ENCODE measurements around the gene C1QTNF8.

C1QTNF8 gene, protein sequence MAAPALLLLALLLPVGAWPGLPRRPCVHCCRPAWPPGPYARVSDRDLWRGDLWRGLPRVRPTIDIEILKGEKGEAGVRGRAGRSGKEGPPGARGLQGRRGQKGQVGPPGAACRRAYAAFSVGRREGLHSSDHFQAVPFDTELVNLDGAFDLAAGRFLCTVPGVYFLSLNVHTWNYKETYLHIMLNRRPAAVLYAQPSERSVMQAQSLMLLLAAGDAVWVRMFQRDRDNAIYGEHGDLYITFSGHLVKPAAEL

DNA sequence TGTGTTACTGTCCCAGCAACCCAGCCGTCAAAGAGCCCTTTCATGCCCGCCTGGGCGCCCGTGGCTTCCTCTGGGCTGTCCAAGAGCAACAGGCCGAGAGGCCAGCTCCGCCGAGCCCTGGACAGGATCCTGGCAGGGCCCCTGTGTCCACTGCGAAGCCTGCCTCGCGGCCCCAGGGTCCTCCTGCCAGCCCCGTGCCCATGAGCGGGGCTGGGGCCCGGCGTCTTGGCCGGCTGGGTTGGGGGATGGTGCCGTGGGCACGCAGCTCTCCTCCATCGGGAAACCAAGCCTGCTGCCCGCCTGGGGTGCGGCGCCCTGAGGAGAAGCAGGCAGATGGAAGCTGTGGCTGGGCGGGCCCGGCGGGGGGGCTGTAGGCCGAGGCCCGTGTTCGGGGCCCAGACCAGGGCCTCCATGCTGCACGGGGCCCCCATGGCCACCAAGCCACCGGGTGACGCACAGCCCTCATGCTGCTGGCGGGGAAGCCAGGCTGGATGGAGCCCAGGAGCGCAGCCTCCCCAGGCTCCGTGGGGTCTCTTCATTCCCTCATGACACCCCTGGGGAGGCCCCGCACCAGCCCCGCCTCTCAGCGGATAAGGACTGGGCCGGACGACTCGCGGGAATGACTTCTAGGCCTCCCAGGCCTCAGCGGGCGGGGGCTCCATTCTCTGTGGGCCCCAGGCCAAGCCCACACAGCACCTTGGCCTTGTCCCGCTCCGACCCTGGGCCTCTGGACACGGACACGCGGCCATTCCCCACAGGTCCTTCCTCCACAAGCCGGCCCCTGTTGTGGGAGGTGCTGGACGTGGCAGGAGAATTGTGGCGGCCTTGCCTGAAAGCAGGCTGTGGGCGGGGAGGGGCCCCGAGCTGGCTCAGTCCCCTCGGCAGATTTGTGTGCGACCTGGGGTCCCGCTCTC is at the start of gene C1QTNF8:
TSS of gene C1QTNF8 (minus strand) at position 76 of the 914 bp plus-strand sequence. CDS start 1,322 bp downstream, outside the sequence.
- DNase-seq: no peak

DNA sequence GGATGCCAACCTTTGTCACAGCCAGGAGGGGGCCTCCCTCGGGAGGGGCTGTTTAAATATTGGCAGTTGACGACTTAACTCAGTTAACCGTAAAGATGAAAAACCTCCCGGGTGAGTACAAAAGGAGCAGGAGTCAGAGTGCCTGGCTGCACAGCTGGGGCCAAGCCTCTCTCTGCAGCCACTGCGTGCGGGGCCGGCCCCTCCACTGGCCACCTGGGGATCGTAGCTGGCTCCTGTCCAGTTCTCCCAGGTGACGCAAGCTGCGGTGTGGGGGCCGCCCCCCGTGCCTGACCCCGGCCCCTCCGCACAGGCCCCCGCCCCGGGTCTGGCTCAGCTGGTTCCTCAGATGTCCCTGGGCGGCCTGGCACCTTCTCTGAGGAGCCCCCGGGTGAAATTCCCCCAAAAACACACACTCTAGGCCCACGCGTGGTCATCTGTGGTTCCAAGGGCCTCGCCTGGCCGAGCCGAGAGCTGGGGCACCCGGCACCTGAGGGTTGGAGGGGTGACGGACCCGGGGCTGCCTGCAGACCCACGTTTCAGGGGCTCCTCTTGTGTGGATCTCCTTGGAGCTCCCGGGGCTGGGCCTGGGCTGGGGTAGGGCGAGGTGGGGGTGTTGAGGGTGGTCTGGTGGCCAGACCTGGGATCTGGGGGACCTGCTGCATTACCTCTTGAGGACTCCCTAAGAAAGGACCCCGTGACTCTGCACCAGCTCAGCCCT is 49.5 kb upstream of the C1QTNF8 start:
- no peak for DNase-seq

DNA sequence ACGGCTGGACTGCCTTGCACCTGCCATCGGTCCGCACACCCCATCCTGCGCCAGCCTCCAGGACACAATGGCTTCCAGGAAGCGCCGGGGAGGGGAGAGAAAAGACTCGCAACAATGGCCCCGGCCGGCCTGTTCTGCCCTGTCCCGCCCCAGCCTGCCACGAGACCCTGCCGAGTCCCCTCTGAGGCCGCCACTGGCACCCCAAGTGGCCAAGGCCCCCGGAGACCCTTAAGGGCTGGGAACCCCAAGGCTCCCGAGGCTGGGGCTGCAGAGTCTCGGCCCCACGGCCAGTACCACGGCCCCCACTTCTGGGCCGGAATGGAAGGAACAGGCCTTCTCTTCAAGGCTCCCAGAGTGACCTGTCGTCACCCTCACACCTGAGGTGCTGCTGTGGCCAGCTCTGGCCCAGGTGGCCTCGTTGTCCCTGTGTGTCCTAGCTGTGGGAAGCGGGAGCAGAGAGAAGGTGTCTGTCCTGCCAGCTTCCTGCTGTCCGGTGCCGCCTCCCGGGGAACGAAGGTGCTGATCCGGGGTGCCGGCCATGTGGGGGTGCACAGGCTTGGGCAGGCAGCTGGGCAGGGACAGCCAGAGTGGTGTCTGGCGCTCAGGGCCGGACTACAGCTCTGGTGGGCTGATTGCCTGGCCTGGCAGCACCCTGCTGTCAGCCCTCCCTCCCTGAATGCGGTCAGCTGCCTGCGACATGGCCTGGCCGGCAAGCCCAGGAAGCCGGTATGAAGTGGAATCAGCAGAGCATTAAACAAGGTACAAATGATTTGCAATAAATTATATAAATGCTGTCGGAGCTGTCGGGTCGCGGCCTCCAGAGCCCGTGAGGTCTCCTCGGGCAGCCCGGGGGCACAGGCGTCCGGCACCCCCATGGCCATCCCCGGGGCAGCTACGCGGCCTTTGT is 48.7 kb upstream of the C1QTNF8 start:
- DNase-seq: no peak

- no peak for DNase-seq
Measured at GRCh38 chr16:1143761-1144450, 47.9 kb upstream of the C1QTNF8 start.

DNA sequence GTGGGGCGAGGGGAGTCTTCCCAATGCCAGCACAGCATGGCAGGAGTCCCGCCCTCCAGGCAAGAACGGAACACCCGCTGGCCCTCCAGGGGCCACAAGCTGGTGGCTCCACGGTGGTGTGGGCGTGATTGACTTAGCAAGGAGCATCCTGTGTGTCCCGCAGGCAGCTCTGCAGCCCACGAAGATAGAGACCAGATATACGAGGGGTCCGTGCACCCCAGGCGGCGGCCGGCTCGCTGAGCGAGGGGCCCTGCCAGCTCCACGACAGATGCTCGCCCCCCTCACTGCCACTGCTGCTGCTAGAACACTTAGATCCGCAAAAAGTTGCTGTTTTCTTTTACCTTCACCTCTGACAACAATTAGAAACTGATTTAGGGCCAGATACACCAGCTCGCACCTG is 46.9 kb upstream of the C1QTNF8 start:
- DNase-seq: no peak

GRCh38 chr16:1141716-1142115 is 45.7 kb upstream of the C1QTNF8 start:
- no peak for DNase-seq

GRCh38 chr16:1141191-1141590 is 45.1 kb upstream of the C1QTNF8 start:
- no peak for DNase-seq

DNA sequence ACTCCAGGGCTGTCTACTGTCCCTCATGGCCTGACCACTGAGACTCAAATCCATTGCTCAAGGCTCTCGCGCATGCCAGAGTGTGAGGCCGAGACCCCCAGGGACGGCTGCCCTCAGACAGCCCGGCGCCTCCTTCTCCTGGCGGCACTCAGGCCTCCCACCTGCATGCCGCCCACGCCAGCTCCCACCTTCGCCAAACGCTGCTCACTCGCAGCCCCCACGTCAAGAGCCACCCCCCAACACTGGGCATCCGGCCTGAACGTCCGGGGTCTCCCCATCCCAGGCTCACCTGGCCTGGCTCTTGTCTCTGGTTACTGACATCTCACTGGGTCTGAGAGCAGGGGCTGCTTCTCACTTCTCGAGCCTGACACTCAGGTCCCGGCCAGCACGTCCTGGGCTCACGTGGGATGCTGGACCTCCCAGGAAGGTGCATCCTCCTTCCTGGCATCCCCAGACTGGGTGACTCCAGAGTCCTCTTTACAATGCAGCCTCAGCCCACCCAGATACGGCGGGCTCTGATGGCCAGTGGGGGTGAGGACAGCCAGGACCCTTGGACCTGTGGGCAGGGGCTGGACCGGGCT is 44.6 kb upstream of the C1QTNF8 start:
- DNase-seq: no peak

- DNase-seq: no peak
Measured at GRCh38 chr16:1137604-1138003, 41.6 kb upstream of the C1QTNF8 start.

DNA sequence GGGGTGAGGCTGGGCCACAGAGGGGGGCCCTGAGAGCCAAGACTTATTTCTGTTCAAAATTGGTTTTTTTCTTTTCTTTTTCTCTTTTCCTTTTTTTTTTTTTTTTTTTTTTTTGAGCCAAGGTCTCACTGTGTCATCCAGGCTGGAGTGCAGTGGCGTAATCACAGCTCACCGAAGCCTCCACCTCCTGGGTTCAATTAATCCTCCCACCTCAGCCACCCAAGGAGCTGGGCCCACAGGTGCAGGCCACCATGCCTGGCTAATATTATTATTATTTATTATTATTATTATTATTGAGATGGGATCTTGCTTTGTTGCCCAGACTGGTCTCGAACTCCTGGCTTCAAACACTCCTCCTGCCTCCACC is 39.4 kb upstream of the C1QTNF8 start:
- DNase-seq: no peak

GRCh38 chr16:1134776-1135458 is 38.9 kb upstream of the C1QTNF8 start:
- no peak for DNase-seq

DNA sequence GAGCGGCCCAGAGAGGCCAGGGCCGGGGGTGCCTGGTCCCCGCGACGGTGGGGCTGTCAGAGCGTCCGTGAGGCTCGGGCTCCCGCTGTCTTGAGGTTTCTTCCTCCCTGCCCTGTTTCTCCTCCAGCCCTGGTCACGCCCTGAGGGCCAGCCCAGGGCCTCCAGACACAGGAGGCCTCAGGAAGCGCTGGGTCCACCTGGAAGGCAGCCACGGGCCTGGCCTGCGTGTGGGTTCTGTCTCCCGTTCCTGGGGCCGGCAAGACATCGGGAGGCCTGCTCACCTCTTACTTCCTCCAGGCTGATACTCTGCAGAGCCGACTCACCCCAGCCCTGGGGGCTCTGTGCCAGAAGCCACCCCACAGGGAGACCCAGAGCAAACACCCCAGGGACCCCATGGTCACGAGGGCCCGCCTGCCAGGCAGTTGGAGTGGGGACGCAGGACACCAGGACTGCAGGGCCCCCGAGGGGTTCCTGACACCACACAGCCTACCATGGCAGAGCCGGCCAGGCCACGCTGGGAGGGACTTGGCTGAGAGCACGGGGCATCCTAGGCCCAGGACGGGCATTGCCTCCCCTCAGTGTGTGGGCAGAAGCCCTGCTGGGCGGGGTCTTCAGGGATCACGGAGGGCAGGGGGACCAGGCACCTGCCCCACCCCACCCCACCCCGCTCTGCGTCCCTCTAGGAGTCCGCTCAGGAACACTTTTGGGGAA is 37.9 kb upstream of the C1QTNF8 start:
- no peak for DNase-seq

DNA sequence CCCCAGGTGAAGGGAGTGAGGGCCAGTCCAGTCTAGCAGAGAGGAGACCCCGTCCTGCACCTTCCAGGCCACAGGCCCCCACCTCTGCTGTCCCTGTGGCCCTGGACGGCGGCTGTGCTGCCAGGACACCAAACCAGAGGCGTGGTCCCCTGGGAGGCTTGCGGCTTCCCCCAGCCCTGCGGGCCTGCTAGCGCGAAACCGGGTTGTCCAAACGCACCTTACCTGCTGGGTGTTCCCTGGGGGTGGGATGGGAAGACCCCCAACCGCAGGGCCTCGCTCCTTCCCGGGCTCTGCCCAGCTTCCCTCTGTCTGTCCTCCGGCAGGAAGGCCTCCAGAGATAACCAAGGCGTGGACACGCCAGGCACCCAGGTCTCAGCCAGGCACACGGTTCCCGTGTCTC is 37.2 kb upstream of the C1QTNF8 start:
- DNase-seq: no peak

- no peak for DNase-seq
Measured at GRCh38 chr16:1132431-1132830, 36.4 kb upstream of the C1QTNF8 start.

DNA sequence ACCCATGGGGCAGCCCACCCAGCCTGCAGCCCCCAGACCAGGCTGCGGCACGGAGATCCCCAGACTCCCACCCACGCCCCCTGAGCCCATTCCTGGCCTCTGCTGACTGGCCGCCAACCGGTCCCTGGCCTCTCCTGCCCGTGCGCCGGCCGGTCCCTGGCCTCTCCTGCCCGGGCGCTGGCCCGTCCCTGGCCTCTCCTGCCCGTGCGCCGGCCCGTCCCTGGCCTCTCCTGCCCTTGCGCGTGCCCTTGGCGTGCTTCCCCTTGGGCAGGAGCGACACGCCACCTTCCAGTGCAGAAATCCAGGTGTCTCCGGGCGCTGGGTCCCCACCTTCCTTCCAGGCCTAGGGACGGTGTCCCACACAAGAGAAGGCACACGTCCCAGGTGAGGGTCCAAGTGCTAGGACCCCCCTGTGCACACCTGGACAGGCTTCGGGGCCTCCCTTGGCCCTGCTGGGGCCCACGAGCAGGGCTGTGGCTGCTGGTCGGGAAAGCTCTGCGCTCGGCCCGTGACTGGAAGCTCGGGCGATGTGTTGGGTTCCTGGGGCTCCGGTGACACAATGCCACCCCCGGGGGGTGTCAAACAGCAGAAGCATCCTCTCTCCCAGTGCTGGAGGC is 35.4 kb upstream of the C1QTNF8 start:
- no peak for DNase-seq

- no peak for DNase-seq
Measured at GRCh38 chr16:1130382-1130781, 34.3 kb upstream of the C1QTNF8 start.

DNA sequence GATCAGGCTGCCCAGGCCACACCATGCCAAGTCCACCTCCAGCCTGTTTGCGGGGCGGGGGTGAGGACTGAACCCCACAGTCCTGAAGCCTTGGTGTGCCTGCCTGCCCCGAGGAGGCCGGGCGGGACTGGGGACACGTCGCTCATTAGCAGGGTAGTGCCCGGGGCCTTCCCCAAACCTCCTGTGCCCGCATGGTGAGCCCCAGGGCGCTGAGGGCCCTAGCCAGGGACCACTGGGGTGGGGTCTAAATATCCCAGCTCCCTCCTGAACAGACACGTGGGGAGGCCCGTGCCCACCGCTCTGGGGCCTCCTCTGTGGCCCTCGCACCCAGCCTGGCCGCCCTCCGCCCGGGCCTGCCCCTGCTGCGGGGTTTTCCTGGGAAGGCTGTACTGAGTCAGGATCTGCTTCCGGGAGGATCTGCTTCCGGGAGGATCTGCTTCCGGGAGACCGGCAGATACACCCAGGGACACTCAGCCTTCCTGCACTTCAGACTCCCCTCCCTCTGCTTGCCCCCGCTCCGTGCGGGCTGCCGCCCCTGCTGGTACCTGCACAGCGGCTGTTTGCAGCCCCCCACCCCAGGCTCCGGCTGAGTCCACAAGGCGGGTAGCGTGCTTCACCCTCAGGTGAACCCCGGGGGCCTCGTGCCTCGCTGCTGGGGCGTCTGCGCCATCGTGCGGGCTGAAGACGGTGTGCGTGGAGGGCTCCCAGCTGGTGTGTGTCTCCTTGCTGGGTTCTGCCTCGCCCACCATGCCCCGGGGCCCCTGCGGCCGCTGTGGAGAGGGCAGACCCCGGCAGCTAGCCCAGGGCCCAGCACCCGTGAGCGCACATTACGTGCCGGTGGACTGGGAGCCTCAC is 33.3 kb upstream of the C1QTNF8 start:
- DNase-seq: no peak

GRCh38 chr16:1127971-1128715 is 32.1 kb upstream of the C1QTNF8 start:
- DNase-seq: no peak

All from activated CD4-positive, alpha-beta T cell treated with anti-CD3 and anti-CD28 coated beads, Interleukin-10, Interleukin-2, amounts not matched to agents 100 ng/mL and 50 ng/mL, durations not matched to agents 16 hours and 8 hours (primary cell).